Liver (tissue), 3 donors: ENCODE measurements around the gene PACSIN2.

Experiments
- ATF3 ChIP-seq: IDR thresholded peaks from 2 replicates; pipeline ENCODE4 v1.6.1; 2016; ENCODE audit warnings: antibody characterized with exemption
- CTCF ChIP-seq: fragments of 150-350 bp; IDR thresholded peaks from 2 replicates; pipeline ENCODE4 v1.5.1; 2017; ENCODE audit warnings: improper control_type of control experiment, low read depth, low read length; ENCODE audit not compliant: missing input control
- EGR1 ChIP-seq, 2 donors: IDR thresholded peaks; 2 replicates each; pipeline ENCODE4 v1.6.1; 2016 to 2018; ENCODE audit warnings: antibody characterized with exemption in 2 of 2, low read depth in 2 of 2
- JUND ChIP-seq, 2 donors: IDR thresholded peaks; 2 replicates each; pipeline ENCODE4 v1.6.1; 2016; ENCODE audit warnings: antibody characterized with exemption in 2 of 2
- REST ChIP-seq: IDR thresholded peaks from 2 replicates; pipeline ENCODE4 v1.6.1; 2016; ENCODE audit warnings: antibody characterized with exemption, mild to moderate bottlenecking
- RXRA ChIP-seq, 2 donors: IDR thresholded peaks; 2 replicates each; pipeline ENCODE4 v1.6.1; 2017 to 2018; ENCODE audit warnings: antibody characterized with exemption in 2 of 2, mild to moderate bottlenecking in 1 of 2
- TAF1 ChIP-seq: conservative IDR thresholded peaks from 2 replicates; pipeline ENCODE4 v1.6.1; 2016; ENCODE audit warnings: antibody characterized with exemption, mild to moderate bottlenecking
- donor health status: healthy.
- donor health status: healthy.

- TF ChIP-seq CTCF = no peak
- TF ChIP-seq RXRA (IDR thresholded peaks at IDR 0.05) = peak in 1 of 2 donors; percentile 33
- TF ChIP-seq EGR1 (IDR thresholded peaks at IDR 0.05; ENCODE audit: low read depth in 2 of 2) = peak; percentile 73 to 87
- peak; percentile 100 for TF ChIP-seq TAF1
- TF ChIP-seq REST = peak; percentile 93
- TF ChIP-seq JUND (IDR thresholded peaks at IDR 0.05) = no peak
- TF ChIP-seq ATF3 = no peak
Measured at GRCh38 chr22:43014869-43015676, at the start of gene PACSIN2.
